K562 (cell line): ENCODE results near the gene SYVN1. TPM values are rescaled to one million over a fixed set of nuclear protein-coding genes. Genes with fewer than 3 reads are reported as not detected.

Source experiments
- ATF7 ChIP-seq: fragments of 450-650 bp; IDR thresholded peaks from 2 replicates; pipeline ENCODE4 v1.7.1; 2014; ENCODE audit warnings: mild to moderate bottlenecking, moderate library complexity
- CXXC5 ChIP-seq: fragments of 250-450 bp; sonication (Bioruptor Pico); IDR thresholded peaks from 2 replicates; pipeline ENCODE4 v1.8.0; 2022; ENCODE audit warnings: inconsistent platforms, mild to moderate bottlenecking, moderate library complexity
- EHMT2 ChIP-seq: fragments of 450-650 bp; IDR thresholded peaks from 2 replicates; pipeline ENCODE4 v1.6.1; 2018; ENCODE audit warnings: antibody characterized with exemption
- EP400 ChIP-seq: fragments of 450-650 bp; IDR thresholded peaks from 2 replicates; pipeline ENCODE4 v1.6.1; 2017; ENCODE audit warnings: antibody characterized with exemption, mild to moderate bottlenecking, moderate library complexity
- FOXK2 ChIP-seq, 2 experiments: fragments of 450-650 bp; IDR thresholded peaks in 1 of 2; conservative IDR thresholded peaks in 1 of 2; 2 replicates each; pipeline ENCODE4 v1.6.1; 2016; ENCODE audit warnings: low read depth in 2 of 2, mild to moderate bottlenecking in 1 of 2
- ILF3 ChIP-seq: fragments of 450-650 bp; IDR thresholded peaks from 2 replicates; pipeline ENCODE4 v1.6.1; 2018; ENCODE audit warnings: antibody characterized with exemption, mild to moderate bottlenecking, moderate library complexity, borderline replicate concordance
- KDM5B ChIP-seq: fragments of 200-600 bp; sonication (generic); IDR thresholded peaks from 2 replicates; pipeline ENCODE4 v1.6.1; 2012; ENCODE audit warnings: low read depth, mild to moderate bottlenecking, moderate library complexity, low read length, control low read depth, inconsistent platforms; ENCODE audit not compliant: insufficient replicate concordance
- MAX ChIP-seq: sonication (generic); formaldehyde crosslinking; IDR thresholded peaks from 2 replicates; pipeline ENCODE4 v1.9.0; 2022; ENCODE audit warnings: mild to moderate bottlenecking, missing genetic modification reagents
- MLLT1 ChIP-seq, 2 experiments: fragments of 450-650 bp; IDR thresholded peaks; 2 replicates each; pipeline ENCODE4 v1.6.1; 2016
- MNT ChIP-seq, 2 experiments: fragments of 450-650 bp; conservative IDR thresholded peaks; 2 replicates each; pipeline ENCODE4 v1.6.1; 2017; ENCODE audit warnings: mild to moderate bottlenecking in 2 of 2, moderate library complexity in 2 of 2
- PKNOX1 ChIP-seq: fragments of 450-650 bp; IDR thresholded peaks from 2 replicates; pipeline ENCODE4 v1.6.1; 2016
- POLR2A ChIP-seq: fragments of 450-650 bp; conservative IDR thresholded peaks from 2 replicates; pipeline ENCODE4 v1.6.1; 2016
- SMAD4 ChIP-seq: fragments of 250-450 bp; sonication (Bioruptor Pico); conservative IDR thresholded peaks from 2 replicates; pipeline ENCODE4 v1.8.0; 2021; ENCODE audit warnings: inconsistent platforms, mild to moderate bottlenecking, moderate library complexity
- ZBTB11 ChIP-seq, 3 experiments: fragments of 200-800 bp in 1 of 3; fragments of 250-450 bp in 1 of 3; fragments of 450-650 bp in 1 of 3; sonication (Bioruptor Pico) in 1 of 3; sonication (Bioruptor generic) in 1 of 3; formaldehyde crosslinking in 1 of 3; IDR thresholded peaks; 2 replicates each; pipeline versions ENCODE4 v1.6.1 to v1.8.0; 2016 to 2022; ENCODE audit warnings: mild to moderate bottlenecking in 2 of 3, missing genetic modification characterization in 2 of 3, missing compliant biosample characterization in 1 of 3, moderate library complexity in 1 of 3
- polyA plus RNA-seq, 8 experiments: library from polyadenylated mRNA; depleted of rRNA in 4 of 8; stranded (reverse) in 5 of 8; unstranded in 3 of 8; fragments of >200 nt; fragmentation: Nextera tagmentation in 2 of 8; fragmentation: Illumina TruSeq in 1 of 8; extraction: Ambion mirVana in 2 of 8; extraction: Trizol in 1 of 8; gene quantifications; 2 replicates each; pipeline versions ENCODE4 v1.2.1 to v1.2.3, GENCODE V29; 2011 to 2014; ENCODE audit warnings: inconsistent platforms in 1 of 8, missing spikeins in 1 of 8
- total RNA-seq, 7 experiments: library from RNA; depleted of rRNA in 6 of 7; stranded (reverse); fragments of >200 nt in 6 of 7; fragmentation: Illumina TruSeq in 2 of 7; extraction: Trizol in 2 of 7; gene quantifications; 2 replicates each; pipeline versions ENCODE4 v1.2.1 to v1.2.3, GENCODE V29; 2011 to 2021; ENCODE audit warnings: low replicate concordance in 1 of 7

SYVN1 gene
- total and polyA plus RNA-seq, 9 of the 15 experiments (the other 6 are each of a cell fraction or from before 2014, with no cell fraction given) = 0.41 to 47.4 (median 9.9) TPM

GRCh38 chr11:65174571-65175010 lies 40.3 kb upstream of the SYVN1 start (continued):
- TF ChIP-seq ZBTB11 (CRISPR knock-in tag; IDR thresholded peaks at IDR 0.05) (0 out of 6 replicates have a peak, but pooled peaks of 1 of the 3 experiments have one; percentile 21), ILF3 (0 out of 2 replicates have a peak, but pooled peaks have one; percentile 12), ATF7 (peak; percentile 44; the same call in 1 of the 2 replicates), POLR2A (0 out of 2 replicates have a peak, but pooled peaks have one; percentile 29), FOXK2 (conservative IDR thresholded peaks at IDR 0.05 in 1 of 2, IDR thresholded peaks at IDR 0.05 in 1 of 2; ENCODE audit: low read depth in 2 of 2) (peak; percentile 90 to 91), CXXC5 (0 out of 2 replicates have a peak, but pooled peaks have one; percentile 9), KDM5B (peak; percentile 33), MNT (conservative IDR thresholded peaks at IDR 0.05) (peak; percentile 65 to 80; a peak in 3 of 4 replicates), EP400 (peak; percentile 56; the same call in 1 of the 2 replicates), MAX (CRISPR knock-in tag) (peak; percentile 28; the same call in 1 of the 2 replicates), MLLT1 (IDR thresholded peaks at IDR 0.05) (peak in 1 of 2 experiments; percentile 26; a peak in 1 of 4 replicates), SMAD4 (CRISPR knock-in tag) (peak; percentile 34; the same call in 1 of the 2 replicates), EHMT2 (peak; percentile 72; the same call in 1 of the 2 replicates), PKNOX1 (peak; percentile 75)
